ENCODE measurements around the gene KCNH6.

DNA sequence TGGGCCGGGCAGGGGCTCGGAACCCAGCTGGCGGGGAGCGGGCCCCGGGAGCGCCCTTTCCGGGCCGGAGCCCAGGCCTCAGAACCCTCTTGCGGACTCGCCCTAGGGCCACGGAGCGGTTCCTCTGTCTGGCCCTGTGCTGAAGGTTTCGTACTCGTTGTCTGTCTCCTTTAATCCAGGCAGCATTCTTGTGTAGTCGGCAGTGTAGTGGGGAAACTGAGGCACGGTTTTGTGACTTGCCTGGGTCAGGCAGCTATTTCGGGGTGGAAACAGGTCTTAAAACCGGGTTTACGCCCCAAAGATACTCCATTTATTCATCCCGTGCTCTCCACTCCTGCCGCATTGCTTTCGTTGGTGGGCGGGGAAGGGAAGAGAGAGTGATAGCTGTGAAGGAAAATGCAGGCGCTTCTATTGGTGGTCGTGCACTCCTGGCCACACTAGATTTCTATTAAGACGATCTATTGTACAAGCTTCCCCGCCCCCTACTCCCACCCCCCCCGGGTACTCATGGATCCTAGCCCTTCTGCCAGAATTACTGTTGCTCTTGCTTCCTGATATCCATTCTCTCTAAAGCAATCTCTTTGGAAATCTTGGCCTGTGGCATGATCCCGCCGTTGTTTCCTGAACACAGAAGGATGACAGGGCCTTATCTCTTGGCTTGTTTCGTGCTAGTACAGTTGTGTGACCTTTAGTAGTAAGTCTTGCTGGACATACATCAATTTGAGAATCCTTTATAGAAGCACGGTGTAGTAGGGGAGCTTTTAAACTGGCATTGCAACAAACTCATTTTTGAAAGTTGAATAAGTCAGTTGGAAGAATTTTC, 27.9 kb downstream of the KCNH6 start:
- TF ChIP-seq POLR2A (IDR thresholded peaks at IDR 0.05; ENCODE audit: low read depth) (no peak), EP300 (IDR thresholded peaks at IDR 0.05) (no peak)
- TF ChIP-seq, protein P1, sequence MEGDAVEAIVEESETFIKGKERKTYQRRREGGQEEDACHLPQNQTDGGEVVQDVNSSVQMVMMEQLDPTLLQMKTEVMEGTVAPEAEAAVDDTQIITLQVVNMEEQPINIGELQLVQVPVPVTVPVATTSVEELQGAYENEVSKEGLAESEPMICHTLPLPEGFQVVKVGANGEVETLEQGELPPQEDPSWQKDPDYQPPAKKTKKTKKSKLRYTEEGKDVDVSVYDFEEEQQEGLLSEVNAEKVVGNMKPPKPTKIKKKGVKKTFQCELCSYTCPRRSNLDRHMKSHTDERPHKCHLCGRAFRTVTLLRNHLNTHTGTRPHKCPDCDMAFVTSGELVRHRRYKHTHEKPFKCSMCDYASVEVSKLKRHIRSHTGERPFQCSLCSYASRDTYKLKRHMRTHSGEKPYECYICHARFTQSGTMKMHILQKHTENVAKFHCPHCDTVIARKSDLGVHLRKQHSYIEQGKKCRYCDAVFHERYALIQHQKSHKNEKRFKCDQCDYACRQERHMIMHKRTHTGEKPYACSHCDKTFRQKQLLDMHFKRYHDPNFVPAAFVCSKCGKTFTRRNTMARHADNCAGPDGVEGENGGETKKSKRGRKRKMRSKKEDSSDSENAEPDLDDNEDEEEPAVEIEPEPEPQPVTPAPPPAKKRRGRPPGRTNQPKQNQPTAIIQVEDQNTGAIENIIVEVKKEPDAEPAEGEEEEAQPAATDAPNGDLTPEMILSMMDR (IDR thresholded peaks at IDR 0.05), result no peak

Data from esophagus muscularis mucosa (tissue), 4 donors.